Astrocyte of the spinal cord (primary cell): ENCODE data around the gene RFC2.
A peak's percentile ranks its signal among the peaks of the same experiment; 100 is the strongest.

Experiments used
- DNase-seq: peaks from one replicate; pipeline ENCODE4 v3.0.0; 2011; ENCODE audit warnings: low read depth, low spot score
- H3K4me3 ChIP-seq: 2 replicates; pipeline ENCODE4 v1.5.1; 2011; ENCODE audit warnings: low read depth, mild to moderate bottlenecking, low read length, moderate library complexity
- CTCF ChIP-seq: IDR thresholded peaks from 2 replicates; pipeline ENCODE4 v1.5.1; 2012; ENCODE audit warnings: low read depth, mild to moderate bottlenecking, low read length, inconsistent platforms
- in situ Hi-C: cut with HindIII; loops from 2 replicates; pipeline ENCODE4 v1.10.0; 2017; ENCODE audit warnings: low sequenced_read_pairs

RFC2 gene

DNA sequence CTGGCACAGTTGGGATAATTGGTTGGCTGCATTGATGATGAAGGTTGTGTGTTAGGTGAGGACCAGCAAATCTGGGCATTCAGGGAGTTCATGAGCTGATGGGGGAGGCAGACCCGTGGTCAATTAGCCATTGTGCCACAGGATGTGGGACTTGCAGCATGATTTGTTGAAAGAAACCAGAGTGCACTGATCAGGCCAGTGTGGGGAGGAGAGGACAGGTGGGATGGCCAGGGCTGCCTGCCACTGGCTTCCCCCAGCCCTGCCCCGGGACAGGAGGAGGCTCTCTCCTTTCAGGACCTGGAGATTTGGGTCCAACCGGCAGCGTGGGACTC is 39.3 kb upstream of the RFC2 start:
- no peak for DNase-seq
- no peak overlapping the region for H3K4me3 ChIP-seq

DNA sequence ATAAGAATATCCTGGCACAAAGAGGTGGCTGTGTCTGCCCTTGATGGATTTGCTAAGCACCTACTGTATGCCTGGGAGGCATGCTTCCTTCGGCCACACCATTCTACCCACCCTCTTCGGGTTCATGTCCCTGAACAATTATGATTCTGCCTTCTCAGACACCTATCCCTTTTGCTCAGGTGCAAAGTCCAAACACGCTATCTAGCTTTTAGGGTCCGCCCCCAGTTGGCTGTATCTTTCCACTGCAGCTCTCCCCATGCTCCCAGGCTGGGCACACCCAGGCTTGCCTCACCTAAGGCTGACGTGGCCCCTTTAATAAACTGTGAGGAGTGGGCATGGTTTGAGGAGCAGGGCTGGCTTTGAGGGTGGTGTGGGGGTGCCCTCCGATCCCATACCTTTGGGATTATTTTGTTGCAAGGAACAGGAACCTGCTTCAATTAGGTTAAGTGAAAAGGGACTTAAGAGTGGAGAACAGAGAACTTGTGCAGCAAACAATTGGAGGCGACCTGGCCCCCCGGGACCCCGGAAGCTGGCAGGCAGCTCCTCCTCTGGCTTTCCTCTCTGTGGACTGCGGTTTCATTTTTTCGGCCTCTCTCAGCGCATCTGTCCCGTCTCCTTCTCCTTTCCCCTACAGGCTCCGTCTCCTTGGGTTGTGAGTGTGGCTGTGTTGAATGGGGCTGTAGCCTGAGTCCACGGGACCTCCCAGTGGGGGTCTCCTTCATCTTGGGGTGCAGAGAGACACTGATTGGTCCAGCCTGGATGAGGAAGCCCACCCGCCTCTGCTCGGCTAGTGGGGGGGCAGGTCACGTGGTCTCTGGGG is 38.8 kb upstream of the RFC2 start:
- in situ Hi-C loops, result no loop called here
- H3K4me3 ChIP-seq, result no peak overlapping the region
- TF ChIP-seq CTCF, result no peak
- no peak for DNase-seq

More for the DNA sequence above, 39.3 kb upstream of the RFC2 start:
- TF ChIP-seq CTCF, result no peak
- in situ Hi-C loops, result no loop called here

DNA sequence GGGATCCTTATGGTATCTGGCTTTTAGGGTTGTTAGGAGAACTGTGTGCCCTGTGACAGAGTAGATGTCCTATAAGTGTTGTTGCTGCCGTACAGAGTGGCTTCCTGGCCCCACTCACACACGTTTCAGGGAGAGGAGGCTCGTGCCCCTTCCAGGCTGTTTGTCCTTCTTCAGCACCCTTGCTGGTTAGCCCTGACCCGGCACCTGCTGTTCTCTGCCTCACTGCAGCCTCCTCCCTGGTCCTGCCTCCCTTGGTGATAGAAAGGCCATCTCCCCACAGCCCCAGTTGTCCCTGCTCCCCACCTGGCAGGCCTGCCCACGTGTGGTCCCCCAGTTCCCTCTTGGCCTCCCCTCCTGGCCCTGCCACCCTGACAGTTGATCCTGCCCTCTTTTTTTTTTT is 37.3 kb upstream of the RFC2 start:
- TF ChIP-seq CTCF, result no peak
- DNase-seq, result no peak
- in situ Hi-C loops, result no loop called here
- H3K4me3 ChIP-seq, result no peak overlapping the region

DNA sequence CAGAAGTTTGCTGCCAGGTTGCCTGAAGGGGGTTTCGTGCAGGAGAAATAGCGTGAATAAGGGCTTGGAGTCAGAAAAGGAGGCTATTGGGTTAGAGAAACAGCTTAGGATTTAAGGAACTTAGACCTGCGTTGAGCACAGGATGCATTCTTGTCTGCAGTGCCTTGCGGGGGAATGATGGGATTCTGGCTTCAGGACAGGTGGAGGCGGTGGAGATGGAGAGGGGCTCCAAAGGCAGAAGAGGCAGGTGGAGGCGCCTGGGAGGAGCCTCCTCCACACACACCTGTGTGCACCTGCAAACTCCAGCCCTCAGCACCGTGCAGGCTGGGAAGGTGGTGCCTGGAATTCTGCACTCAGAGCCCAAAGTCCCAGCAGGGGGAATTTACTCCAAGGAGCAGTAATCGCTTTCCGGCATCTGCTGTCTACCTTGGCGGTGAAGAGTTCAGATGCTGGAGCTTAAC is 36.8 kb upstream of the RFC2 start:
- no peak for TF ChIP-seq CTCF
- peak overlapping the region; percentile 80 for H3K4me3 ChIP-seq
- in situ Hi-C loops, result no loop called here
- DNase-seq, result no peak

DNA sequence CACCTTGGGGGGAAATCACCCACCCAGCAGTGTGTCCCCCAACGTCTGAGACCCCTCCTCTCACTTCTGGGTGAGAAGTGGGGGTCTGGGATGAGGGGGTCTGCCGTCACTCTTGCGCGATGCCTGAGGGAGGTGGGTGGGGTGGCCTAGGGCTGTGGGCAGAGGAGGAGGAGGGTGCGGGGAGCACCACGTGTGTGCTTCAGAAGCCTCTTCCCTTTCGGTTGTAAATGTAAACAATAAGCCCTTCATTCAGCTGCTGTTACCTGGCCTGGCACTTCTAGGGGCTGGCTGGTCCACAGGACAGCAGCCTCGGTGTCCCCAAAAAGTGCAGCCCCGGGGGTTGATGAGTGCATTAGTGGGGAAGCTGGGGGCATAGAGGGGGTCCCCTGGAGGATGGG is 36.4 kb upstream of the RFC2 start:
- in situ Hi-C loops, result no loop called here
- no peak for TF ChIP-seq CTCF
- H3K4me3 ChIP-seq, result peak overlapping the region; percentile 80
- no peak for DNase-seq

GRCh38 chr7:74289659-74290552 is 35.7 kb upstream of the RFC2 start:
- in situ Hi-C loops, result no loop called here
- DNase-seq, result no peak
- peak overlapping the region; percentile 80 for H3K4me3 ChIP-seq

More at GRCh38 chr7:74289659-74290552, 35.7 kb upstream of the RFC2 start:
- no peak for TF ChIP-seq CTCF
